KOPT-K1 (cell line): ENCODE results near the gene CTIF.
"Not testable (repeated sequence)": the region's sequence is repeated elsewhere in the genome, so short reads cannot be mapped to it uniquely, and the experiment has no call there.

ENCODE experiments used
- H3K27ac ChIP-seq: fragments of 200-600 bp; sonication (generic); 2 replicates; pipeline ENCODE4 v1.5.1; 2016; ENCODE audit warnings: antibody characterized with exemption, mild to moderate bottlenecking, low read depth, low read length; ENCODE audit not compliant: poor library complexity, severe bottlenecking
- H3K36me3 ChIP-seq: fragments of 200-600 bp; sonication (generic); 2 replicates; pipeline ENCODE4 v1.5.1; 2017; ENCODE audit warnings: antibody characterized with exemption, mild to moderate bottlenecking, low read length, moderate library complexity; ENCODE audit not compliant: insufficient read depth
- H3K9me3 ChIP-seq: fragments of 200-600 bp; sonication (generic); 2 replicates; pipeline ENCODE4 v1.5.1; 2017; ENCODE audit warnings: antibody characterized with exemption, low read length, mild to moderate bottlenecking; ENCODE audit not compliant: insufficient read depth, poor library complexity, severe bottlenecking

CTIF gene

DNA sequence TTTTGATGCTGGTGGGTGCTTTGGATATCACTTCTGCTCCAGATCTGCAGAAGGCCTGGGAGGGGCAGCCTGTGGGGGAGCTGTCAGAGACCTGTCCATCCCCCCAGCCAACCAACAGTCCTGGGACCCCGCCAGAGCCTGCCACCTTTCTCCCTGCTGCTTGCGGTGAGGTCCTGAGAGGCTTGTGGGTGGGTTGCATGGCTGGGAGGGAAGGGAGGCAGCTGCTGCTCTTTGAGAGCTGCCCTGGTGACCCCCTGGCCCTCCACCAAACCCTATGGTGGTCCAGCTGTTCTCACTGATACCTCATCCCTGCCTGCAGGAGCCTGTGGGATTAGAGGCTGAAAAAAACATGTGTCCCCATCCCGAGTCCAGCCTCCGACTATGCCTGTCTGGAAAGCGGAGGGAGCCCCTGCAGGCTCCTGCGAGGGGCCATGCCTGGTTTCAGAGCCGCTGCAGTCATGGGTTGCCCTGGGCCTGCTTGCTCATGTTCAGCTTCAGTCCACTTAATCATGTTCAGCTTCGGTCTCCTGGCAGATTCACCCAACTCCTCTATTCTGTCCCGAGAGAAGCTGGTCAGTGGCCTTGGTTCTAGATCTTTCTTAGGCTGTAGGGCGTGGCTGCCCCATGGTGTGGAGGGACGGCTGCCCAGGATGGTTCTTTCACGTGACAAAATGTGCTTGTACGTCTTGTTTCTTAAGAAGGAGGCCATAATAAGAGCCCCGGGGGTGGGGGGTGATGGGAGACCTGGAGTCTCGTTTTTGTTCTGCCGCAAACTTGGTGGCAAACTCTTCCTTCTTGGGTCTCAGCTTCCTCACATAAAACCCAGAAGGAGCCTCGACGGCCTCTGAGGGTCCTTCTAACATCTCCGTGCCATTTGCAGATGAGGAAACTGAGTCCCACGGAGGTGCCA, 98.5 kb downstream of the CTIF start:
- no peaks in the 10 kb centered on the region for H3K36me3 ChIP-seq
- no peak overlapping the region for H3K27ac ChIP-seq

DNA sequence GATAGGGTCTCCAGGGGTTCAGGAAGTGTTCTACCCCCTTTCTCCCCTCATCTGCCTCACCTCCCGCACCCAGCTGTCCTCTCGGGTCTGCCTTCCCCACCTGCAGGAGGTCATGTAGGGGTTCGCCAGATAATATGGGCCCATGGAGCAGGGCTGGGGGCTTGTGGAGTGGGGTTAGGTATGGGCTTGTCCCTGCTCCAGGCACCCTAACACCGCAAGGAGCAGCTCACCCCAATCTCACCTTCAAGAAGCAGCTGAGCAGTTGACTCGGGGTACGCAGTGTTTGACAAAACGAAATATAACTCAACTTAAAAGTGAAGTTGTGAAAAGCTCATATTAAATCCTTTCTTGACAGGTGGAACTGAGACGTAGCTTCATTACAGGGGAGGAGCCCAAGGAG, 99.6 kb downstream of the CTIF start:
- Histone ChIP-seq H3K36me3 (no peaks in the 10 kb centered on the region), H3K9me3 (no peaks in the 10 kb centered on the region)

More for the DNA sequence above, 98.5 kb downstream of the CTIF start:
- no peaks in the 10 kb centered on the region for H3K9me3 ChIP-seq

DNA sequence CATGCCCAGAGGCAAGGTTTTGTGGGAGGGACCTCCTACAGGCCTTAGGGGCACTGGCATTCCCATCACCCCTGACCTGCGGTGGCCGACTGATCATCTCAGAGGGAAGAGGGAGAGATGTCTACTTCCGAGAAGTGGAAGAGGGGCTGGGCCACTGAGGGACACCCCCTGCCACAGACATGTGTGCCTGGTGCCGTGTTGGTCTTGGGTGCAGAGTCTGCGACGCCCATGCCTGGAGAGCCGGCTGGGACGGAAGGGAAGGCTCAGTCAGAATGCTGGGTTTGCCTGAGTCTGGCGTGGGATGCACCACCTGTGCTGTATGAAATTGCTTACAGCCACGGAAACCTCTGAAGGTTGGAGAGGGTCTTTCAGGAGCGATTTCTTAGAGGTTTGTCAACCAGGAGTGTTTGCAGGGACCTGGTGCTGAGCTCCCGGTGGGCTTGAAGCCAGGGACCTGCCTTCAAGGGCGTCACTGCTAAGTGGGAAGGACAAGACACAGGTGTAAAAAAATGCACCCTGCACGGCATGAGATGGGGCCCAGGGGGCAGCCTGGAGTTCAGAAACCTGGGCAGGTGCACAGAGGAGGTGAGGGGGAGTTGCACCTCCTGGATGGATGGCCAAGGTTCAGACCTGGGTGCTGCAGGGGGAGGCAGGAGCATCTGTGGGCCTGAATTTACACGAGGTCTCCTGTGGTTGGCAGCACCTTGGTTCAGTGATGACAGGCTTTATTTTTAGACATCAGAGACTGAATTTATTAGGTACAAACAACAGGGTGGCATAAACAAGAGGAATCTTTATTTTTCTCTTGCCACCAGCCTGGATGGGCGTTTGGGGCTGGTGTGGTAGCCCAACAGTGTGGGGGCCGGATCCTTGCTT, 100.3 kb downstream of the CTIF start:
- Histone ChIP-seq H3K36me3 (no peaks in the 10 kb centered on the region), H3K9me3 (no peaks in the 10 kb centered on the region), H3K27ac (no peak overlapping the region)

More for the DNA sequence above, 99.6 kb downstream of the CTIF start:
- no peak overlapping the region for H3K27ac ChIP-seq

DNA sequence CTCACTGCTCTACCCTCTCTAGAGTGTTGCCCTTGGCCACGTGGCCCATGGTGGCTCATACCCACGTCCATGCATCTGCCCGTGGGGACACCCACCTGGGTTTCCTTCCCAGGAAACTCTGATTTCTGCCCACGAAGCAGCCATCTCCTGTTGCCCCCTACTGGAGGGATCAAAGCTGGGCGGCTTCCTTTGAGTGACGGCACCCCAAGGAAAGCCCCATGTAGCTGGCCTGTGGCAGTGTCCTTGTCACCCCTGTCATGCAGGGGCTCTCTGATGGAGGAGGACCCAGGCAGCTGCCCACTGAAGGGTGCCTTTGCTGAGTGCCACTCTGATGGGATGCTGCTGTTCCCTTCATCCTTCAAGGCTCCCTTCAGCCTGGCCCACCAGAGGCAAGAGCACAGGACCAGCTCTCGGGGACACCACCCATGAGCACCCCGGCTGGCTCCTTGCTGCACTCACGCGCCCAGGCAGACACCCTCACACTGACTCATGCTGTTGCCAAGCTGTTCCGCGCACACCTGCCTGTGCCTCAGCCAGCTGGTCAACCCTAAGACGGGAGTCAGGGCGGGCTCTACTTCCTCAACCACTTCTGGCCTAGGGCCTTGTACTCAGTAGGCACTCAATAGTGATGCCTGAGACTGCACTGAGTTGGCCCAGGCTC, 101.1 kb downstream of the CTIF start:
- H3K9me3 ChIP-seq = no peaks in the 10 kb centered on the region
- no peaks in the 10 kb centered on the region for H3K36me3 ChIP-seq
- H3K27ac ChIP-seq = no peak overlapping the region

DNA sequence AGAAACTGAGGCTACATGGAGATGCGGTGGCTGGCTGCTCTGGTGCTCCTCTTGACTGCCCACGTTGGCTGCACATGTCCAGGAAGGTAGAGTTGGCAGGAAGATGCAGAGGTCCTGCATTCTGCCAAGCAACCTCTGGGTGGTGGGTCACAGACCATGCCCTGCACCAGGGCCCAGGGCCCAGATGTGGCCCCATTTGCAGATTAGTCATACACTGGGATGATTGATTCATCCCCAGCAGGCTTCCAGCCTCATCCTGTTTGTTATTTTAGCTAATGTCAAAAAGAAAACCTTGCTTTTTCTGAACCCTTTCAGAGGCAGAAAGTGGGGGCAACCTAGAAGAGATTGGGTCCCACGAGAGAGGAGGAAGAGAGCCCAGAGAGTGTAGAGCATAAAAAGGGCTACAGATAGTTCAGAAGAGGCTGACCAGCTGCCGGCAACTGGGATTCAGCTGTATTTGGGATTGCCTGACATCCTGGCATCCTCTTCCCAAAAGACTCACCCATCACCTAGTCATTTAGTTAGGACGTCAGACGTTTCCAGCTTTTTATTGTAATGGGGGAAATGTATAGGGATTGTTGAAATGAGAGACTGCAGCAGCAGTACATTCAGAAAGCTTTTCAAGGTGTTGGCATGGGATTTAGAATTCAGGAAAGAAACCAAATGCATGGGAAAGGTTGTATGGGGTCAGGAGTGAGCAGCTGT, 101.9 kb downstream of the CTIF start:
- H3K27ac ChIP-seq = no peak overlapping the region
- no peaks in the 10 kb centered on the region for H3K36me3 ChIP-seq
- H3K9me3 ChIP-seq = no peaks in the 10 kb centered on the region

DNA sequence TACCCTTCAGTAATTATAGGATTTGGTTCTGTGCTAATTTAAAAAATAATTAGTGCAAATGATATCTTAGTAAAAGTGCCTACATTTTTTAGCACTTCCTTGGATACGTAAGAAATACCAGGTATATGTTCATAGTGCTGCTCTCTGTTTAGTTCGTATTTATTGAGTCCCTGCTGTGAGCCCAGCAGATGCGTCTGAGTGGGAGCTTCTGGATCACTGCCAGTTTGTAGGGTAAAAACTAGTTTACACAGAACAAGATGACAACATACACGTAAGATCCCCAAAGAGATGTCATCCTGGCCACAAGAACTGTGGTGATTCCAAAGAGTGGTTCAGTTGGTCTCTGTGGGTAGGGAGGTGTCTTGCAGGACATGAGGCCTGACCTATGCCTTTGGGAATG, 103.2 kb downstream of the CTIF start:
- Histone ChIP-seq H3K36me3 (no peaks in the 10 kb centered on the region), H3K27ac (no peak overlapping the region), H3K9me3 (no peaks in the 10 kb centered on the region)

DNA sequence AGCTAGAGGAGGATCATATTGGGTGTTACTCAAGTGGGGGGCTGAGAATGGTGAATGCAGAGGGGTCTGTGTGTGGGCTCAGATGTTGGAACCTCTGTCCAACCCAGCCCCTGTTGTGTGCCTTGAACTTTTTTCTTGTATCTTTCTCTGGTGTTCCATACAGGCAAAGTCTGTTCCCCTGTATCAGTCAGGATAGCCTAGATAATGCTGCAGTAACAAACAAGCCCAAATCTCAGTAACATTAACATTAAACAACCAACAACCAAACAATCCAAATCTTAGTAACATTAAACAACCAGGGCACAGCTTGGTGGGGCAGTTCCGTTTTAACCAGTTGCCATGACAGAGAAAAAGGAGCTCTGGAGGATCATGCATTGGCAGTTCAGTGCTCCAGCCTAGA, 103.7 kb downstream of the CTIF start:
- Histone ChIP-seq H3K9me3 (no peaks in the 10 kb centered on the region), H3K27ac (no peak overlapping the region), H3K36me3 (no peaks in the 10 kb centered on the region)

DNA sequence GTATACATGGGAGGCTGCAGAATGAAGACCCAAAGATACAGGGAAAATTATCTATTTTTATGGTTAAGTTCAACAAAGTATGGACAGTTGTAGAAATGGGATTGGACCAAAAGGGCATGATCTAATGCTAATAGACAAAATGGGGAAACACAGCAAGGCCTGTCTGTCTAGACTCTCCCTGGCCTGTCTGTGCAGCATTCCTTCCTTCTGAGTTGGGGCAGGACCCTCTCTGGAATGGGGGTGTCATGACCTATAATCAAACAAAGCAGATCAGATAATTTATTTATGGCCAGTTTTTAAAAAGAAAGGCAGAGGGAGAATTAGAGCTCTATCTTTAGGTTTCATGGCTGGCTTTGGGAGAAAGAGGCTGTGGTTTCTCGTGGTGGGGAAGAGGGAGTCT, 104.4 kb downstream of the CTIF start:
- H3K36me3 ChIP-seq = no peaks in the 10 kb centered on the region
- H3K9me3 ChIP-seq = no peaks in the 10 kb centered on the region
- no peak overlapping the region for H3K27ac ChIP-seq

DNA sequence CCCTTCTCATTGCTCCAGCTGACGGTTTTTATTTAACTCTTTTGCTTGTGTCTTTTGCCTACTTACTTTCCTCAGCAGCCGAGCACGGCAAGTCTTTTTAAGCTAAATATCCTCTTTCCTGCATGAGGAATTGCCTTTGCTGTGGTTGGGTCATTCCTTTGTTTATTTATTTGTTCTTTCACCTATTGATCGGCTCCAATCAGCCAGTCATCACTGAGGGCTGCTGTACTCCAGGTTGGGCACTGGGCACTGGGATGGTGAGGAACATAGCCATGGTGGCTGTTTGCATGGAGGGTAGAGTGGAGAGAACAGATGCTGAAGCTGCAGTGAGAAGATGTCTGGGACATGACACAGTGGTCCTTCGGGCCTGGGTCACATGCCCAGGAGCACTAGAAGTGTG, 105.2 kb downstream of the CTIF start:
- H3K9me3 ChIP-seq = no peaks in the 10 kb centered on the region
- H3K36me3 ChIP-seq = no peaks in the 10 kb centered on the region
- H3K27ac ChIP-seq = no peak overlapping the region

DNA sequence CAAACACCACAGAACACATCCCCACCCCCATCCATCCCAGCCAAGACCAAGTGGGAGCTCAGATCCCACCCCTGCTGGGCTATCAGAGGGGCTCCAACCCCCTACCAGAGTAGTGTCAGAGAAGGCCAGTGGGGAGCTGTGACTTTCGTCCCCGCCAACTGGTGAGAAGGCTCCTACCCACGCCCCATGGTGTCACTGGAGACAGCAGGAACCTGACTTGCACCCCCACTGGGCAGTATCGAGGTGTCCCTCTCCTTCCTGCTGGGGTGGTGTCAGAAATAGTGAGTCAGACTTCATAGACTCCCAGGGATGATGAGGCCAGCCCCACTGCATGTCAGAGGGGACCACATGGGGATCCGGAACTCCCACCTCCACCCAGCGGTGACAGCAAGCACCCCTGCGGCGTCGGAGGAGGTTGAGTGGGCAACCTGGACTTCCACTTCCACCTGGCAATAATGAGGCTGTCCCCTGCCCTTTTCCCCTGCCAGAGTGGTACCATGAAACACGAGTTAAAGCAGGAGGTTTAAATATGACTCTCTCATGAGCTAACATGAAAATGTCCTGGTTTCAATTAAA, 106.7 kb downstream of the CTIF start:
- H3K27ac ChIP-seq = no peak overlapping the region

DNA sequence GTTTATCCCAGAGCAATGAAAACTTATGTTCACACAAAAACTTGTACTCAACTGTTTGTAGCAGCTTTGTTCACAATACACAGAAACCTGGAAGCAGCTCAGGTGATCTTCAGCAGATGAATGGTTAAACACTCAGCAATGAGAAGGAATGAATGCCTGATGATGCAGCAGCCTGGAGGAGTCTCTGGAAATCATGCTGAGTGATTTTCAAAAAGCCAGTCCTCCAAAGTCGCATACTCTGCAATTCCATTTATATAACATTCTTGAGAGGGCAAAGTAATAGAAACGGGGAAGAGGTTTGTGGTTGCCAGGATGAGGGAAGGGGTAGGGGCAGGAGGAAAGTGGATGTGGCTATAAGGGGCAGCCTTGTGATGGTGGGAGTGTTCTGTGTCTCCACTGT, 108.1 kb downstream of the CTIF start:
- no peaks in the 10 kb centered on the region for H3K9me3 ChIP-seq
- H3K36me3 ChIP-seq = no peaks in the 10 kb centered on the region
- H3K27ac ChIP-seq = no peak overlapping the region

More for the DNA sequence above, 106.7 kb downstream of the CTIF start:
- Histone ChIP-seq H3K9me3 (no peaks in the 10 kb centered on the region), H3K36me3 (no peaks in the 10 kb centered on the region)

DNA sequence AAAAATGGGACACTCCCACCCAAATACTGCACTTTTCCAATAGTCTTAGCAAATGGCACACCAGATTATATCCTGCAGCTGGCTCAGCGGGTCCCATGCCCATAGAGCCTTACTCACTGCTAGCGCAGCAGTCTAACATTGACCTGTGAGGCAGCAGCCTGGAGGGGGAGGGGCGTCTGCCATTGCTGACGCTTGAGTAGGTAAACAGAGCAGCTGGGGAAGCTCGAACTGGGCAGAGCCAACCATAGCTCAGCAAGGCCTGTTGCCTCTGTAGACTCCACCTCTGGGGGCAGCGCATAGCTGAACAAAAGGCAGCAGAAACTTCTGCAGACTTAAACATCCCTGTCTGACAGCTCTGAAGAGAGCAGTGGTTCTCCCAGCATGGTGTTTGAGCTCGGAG, 110.4 kb downstream of the CTIF start:
- H3K27ac ChIP-seq = no peak overlapping the region
- no peaks in the 10 kb centered on the region for H3K36me3 ChIP-seq
- no peaks in the 10 kb centered on the region for H3K9me3 ChIP-seq

DNA sequence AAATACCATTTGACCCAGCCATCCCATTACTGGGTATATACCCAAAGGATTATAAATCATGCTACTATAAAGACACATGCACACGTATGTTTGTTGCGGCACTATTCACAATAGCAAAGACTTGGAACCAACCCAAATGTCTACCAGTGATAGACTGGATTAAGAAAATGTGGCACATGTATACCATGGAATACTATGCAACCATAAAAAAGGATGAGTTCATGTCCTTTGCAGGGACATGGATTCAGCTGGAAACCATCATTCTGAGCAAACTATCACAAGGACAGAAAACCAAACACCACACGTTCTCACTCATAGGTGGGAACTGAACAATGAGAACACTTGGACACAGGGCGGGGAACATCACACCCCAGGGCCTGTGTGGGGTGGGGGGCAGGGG, 115.8 kb downstream of the CTIF start:
- not testable (repeated sequence) for H3K36me3 ChIP-seq, H3K9me3 ChIP-seq, H3K27ac ChIP-seq

DNA sequence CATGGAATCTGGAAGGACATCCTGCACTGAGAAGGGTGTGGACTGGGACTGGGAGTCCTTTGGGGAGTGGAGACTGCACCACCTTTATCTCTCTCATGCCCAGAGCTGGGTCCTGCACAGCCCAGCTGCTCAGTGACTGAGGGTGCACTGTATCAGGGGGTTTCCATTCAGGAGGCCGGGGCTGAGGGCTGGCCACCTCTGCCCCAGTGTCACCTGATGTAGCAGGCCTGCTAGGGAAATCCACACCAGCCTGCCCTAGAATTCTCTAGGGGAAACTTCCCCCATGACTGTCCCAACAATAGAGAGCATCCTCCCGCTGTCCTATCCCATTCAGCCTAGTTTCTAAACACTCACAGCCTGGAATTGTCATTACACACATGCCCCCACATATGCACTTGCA, 116.7 kb downstream of the CTIF start:
- H3K27ac ChIP-seq = no peak overlapping the region
- no peaks in the 10 kb centered on the region for H3K9me3 ChIP-seq
- H3K36me3 ChIP-seq = no peaks in the 10 kb centered on the region
